ENCODE results near the gene KLHL29. TPM values are rescaled to one million over a fixed set of nuclear protein-coding genes. Genes with fewer than 3 reads are reported as not detected.

Gene KLHL29
- total and polyA plus RNA-seq, 2 of the 13 experiments (the other 11 are each of a cell fraction or from before 2014, with no cell fraction given) = 0.01 TPM; not detected in 1

GRCh38 chr2:23523373-23524260, 138.6 kb downstream of the KLHL29 start:
- in situ Hi-C loops (cut with HindIII; ENCODE audit: extremely low pct_ligation_motif_present, low pct_unique_long_range_greater_than_20kb) = no loop called here
- Histone ChIP-seq H2AFZ (ENCODE audit: low read length) (no peak overlapping the region), H3K27me3 (ENCODE audit: control insufficient read depth in 1 of 2, insufficient read depth in 2 of 2, low read length in 2 of 2) (peaks cover 10 to 55% of the 10 kb centered on the region in 2 experiments; a peak in 4 of 5 replicates), H3K36me3 (replicated peaks in 1 of 2; ENCODE audit: control insufficient read depth in 1 of 2, insufficient read depth in 2 of 2, low read length in 2 of 2) (no peaks in the 10 kb centered on the region), H3K9me3 (ENCODE audit: low read length) (no peaks in the 10 kb centered on the region), H3K4me1 (ENCODE audit: insufficient read depth, low read length) (peaks cover 28% of the 10 kb centered on the region), H3K4me2 (ENCODE audit: low read depth, low read length) (no peak overlapping the region), H3K27ac (ENCODE audit: extremely low read length, insufficient read depth, low read length) (no peak overlapping the region), H3K4me3 (replicated peaks in 1 of 3; ENCODE audit: insufficient read depth in 1 of 3, low read depth in 2 of 3, low read length in 3 of 3) (no peak overlapping the region), H3K9ac (ENCODE audit: insufficient read depth, low read depth, low read length) (no peak overlapping the region), H3K79me2 (ENCODE audit: insufficient read depth, low read length) (no peaks in the 10 kb centered on the region), H4K20me1 (ENCODE audit: insufficient read depth, low read length) (no peaks in the 10 kb centered on the region)
- ATAC-seq = no peak
- DNase-seq (ENCODE audit: low spot score) = no peak
- 66% methylated on average over 20 of the region's 20 CpGs for WGBS (ENCODE audit: low lambda C conversion rate)
- intact Hi-C loops (cut with micrococcal nuclease; ENCODE audit: unreplicated experiment) = no loop called here
- POLR2A ChIA-PET = no interaction called here
- no peak for FAIRE-seq
- CTCF ChIA-PET (ENCODE audit: low intra/inter-chr PET ratio, low total read pairs) = no interaction called here
- no TSS peak for BruUV-seq (replicated peaks)
- no peak for TF ChIP-seq TFE3 (CRISPR knock-in tag; IDR thresholded peaks at IDR 0.05)
- no peak for TF ChIP-seq MTA3 (CRISPR knock-in tag; IDR thresholded peaks at IDR 0.05)
- no peak for TF ChIP-seq SUZ12 (IDR thresholded peaks at IDR 0.05; ENCODE audit: low read depth, low read length)
- no peak for TF ChIP-seq RORA (CRISPR knock-in tag; IDR thresholded peaks at IDR 0.05)
- no peak for TF ChIP-seq ZNF761 (CRISPR knock-in tag; conservative IDR thresholded peaks at IDR 0.05)
- TF ChIP-seq HES4 (CRISPR knock-in tag; IDR thresholded peaks at IDR 0.05; ENCODE audit: borderline replicate concordance) = no peak
- TF ChIP-seq PHF20 (CRISPR knock-in tag; IDR thresholded peaks at IDR 0.05) = no peak
- TF ChIP-seq ZNF800 (CRISPR knock-in tag; IDR thresholded peaks at IDR 0.05) = no peak
- no peak for TF ChIP-seq ZNF430 (CRISPR knock-in tag; IDR thresholded peaks at IDR 0.05)
- TF ChIP-seq CSRNP1 (CRISPR knock-in tag; IDR thresholded peaks at IDR 0.05) = no peak

Data from HepG2 (cell line).